AG09309 (cell line): ENCODE measurements around the gene CD247.

Source experiments
- DNase-seq: peaks from one replicate; pipeline ENCODE4 v3.0.0-alpha.2; 2010; ENCODE audit warnings: low read depth
- H3K4me3 ChIP-seq: 2 replicates; pipeline ENCODE4 v1.5.1; 2011; ENCODE audit warnings: mild to moderate bottlenecking, low read depth, low read length, moderate library complexity; ENCODE audit not compliant: control insufficient read depth
- CTCF ChIP-seq: IDR thresholded peaks from 2 replicates; pipeline ENCODE4 v1.5.1; 2011; ENCODE audit warnings: mild to moderate bottlenecking, low read depth, low read length, inconsistent platforms; ENCODE audit not compliant: insufficient read depth, control insufficient read depth; ENCODE audit errors: missing control alignments

Gene CD247

GRCh38 chr1:167439301-167439988 lies 78.9 kb downstream of the CD247 start:
- peak; percentile 15 for TF ChIP-seq CTCF
- peak overlapping the region; percentile 35 for H3K4me3 ChIP-seq
- DNase-seq = no peak

- DNase-seq = no peak
- no peak overlapping the region for H3K4me3 ChIP-seq
- TF ChIP-seq CTCF = no peak
Observed at GRCh38 chr1:167438171-167439138, 79.9 kb downstream of the CD247 start.

- DNase-seq = no peak
- TF ChIP-seq CTCF = no peak
- no peak overlapping the region for H3K4me3 ChIP-seq
Observed at GRCh38 chr1:167435484-167435883, 82.8 kb downstream of the CD247 start.

GRCh38 chr1:167434306-167434705 lies 84.0 kb downstream of the CD247 start:
- no peak overlapping the region for H3K4me3 ChIP-seq
- DNase-seq = no peak
- no peak for TF ChIP-seq CTCF

- DNase-seq = no peak
- TF ChIP-seq CTCF = no peak
- no peak overlapping the region for H3K4me3 ChIP-seq
Observed at GRCh38 chr1:167433884-167434283, 84.4 kb downstream of the CD247 start.

- no peak overlapping the region for H3K4me3 ChIP-seq
- DNase-seq = no peak
- no peak for TF ChIP-seq CTCF
Observed at GRCh38 chr1:167432780-167433179, 85.5 kb downstream of the CD247 start.
